ENCODE data around the gene PAF1.
"Not testable (repeated sequence)": the region's sequence is repeated elsewhere in the genome, so short reads cannot be mapped to it uniquely, and the experiment has no call there.

The PAF1 gene

GRCh38 chr19:39380521-39381502 is 10.1 kb downstream of the PAF1 start:
- Mint-ChIP-seq H3K27ac (no peak overlapping the region), H3K36me3 (ENCODE audit: low read depth) (peaks cover 81% of the 10 kb centered on the region), H3K4me1 (no peaks in the 10 kb centered on the region), H3K9me3 (no peaks in the 10 kb centered on the region), H3K27me3 (ENCODE audit: low read depth) (no peaks in the 10 kb centered on the region), H3K4me3 (no peak overlapping the region)
- no peak for TF ChIP-seq CTCF (IDR thresholded peaks at IDR 0.05; ENCODE audit: unreplicated experiment in 3 of 3)

- TF ChIP-seq CTCF (IDR thresholded peaks at IDR 0.05; ENCODE audit: unreplicated experiment in 3 of 3) = no peak
- H3K9me3 Mint-ChIP-seq = no peaks in the 10 kb centered on the region
- no peaks in the 10 kb centered on the region for H3K27me3 Mint-ChIP-seq (ENCODE audit: low read depth)
- H3K4me1 Mint-ChIP-seq = no peaks in the 10 kb centered on the region
- H3K36me3 Mint-ChIP-seq (ENCODE audit: low read depth) = peaks cover 78% of the 10 kb centered on the region
- no peak overlapping the region for H3K27ac Mint-ChIP-seq
- no peak overlapping the region for H3K4me3 Mint-ChIP-seq
Observed at GRCh38 chr19:39379865-39380396, 11.0 kb downstream of the PAF1 start.

- H3K9me3 Mint-ChIP-seq; H3K27me3 Mint-ChIP-seq (ENCODE audit: low read depth); H3K4me1 Mint-ChIP-seq; H3K4me3 Mint-ChIP-seq; H3K27ac Mint-ChIP-seq: not testable (repeated sequence)
- H3K36me3 Mint-ChIP-seq (ENCODE audit: low read depth) = peaks cover 79% of the 10 kb centered on the region
Observed at GRCh38 chr19:39379366-39379765, 11.5 kb downstream of the PAF1 start.

GRCh38 chr19:39377373-39378362 is 13.2 kb downstream of the PAF1 start:
- H3K36me3 Mint-ChIP-seq (ENCODE audit: low read depth) = peaks cover 72% of the 10 kb centered on the region
- TF ChIP-seq CTCF (IDR thresholded peaks at IDR 0.05; ENCODE audit: unreplicated experiment in 3 of 3) = no peak
- H3K4me1 Mint-ChIP-seq = peaks cover under 1% of the 10 kb centered on the region
- no peaks in the 10 kb centered on the region for H3K9me3 Mint-ChIP-seq
- H3K27ac Mint-ChIP-seq = no peak overlapping the region
- H3K4me3 Mint-ChIP-seq = no peak overlapping the region
- H3K27me3 Mint-ChIP-seq (ENCODE audit: low read depth) = no peaks in the 10 kb centered on the region

- no peaks in the 10 kb centered on the region for H3K9me3 Mint-ChIP-seq
- no peaks in the 10 kb centered on the region for H3K27me3 Mint-ChIP-seq (ENCODE audit: low read depth)
- H3K4me1 Mint-ChIP-seq = peaks cover 10% of the 10 kb centered on the region
- H3K36me3 Mint-ChIP-seq (ENCODE audit: low read depth) = peaks cover 74% of the 10 kb centered on the region
- H3K4me3 Mint-ChIP-seq = no peak overlapping the region
- TF ChIP-seq CTCF (IDR thresholded peaks at IDR 0.05; ENCODE audit: unreplicated experiment in 3 of 3) = no peak
- H3K27ac Mint-ChIP-seq = no peak overlapping the region
Observed at GRCh38 chr19:39375929-39376328, 15.0 kb downstream of the PAF1 start.

- Mint-ChIP-seq H3K9me3 (no peaks in the 10 kb centered on the region), H3K36me3 (ENCODE audit: low read depth) (peaks cover 71% of the 10 kb centered on the region), H3K27me3 (ENCODE audit: low read depth) (peaks cover 3% of the 10 kb centered on the region), H3K27ac (peak overlapping the region; percentile 39 to 94 (median 78)), H3K4me1 (peaks cover 10% of the 10 kb centered on the region), H3K4me3 (no peak overlapping the region)
- TF ChIP-seq CTCF (IDR thresholded peaks at IDR 0.05; ENCODE audit: unreplicated experiment in 3 of 3) = no peak
Observed at GRCh38 chr19:39372941-39373340, 18.0 kb downstream of the PAF1 start.

Data from nephron (organoid).